G401 (cell line): ENCODE data around the gene PHGDH. TPM values are rescaled to one million over a fixed set of nuclear protein-coding genes. Genes with fewer than 3 reads are reported as not detected.

Experiments used
- DNase-seq: peaks from one replicate; pipeline ENCODE4 v3.0.0-alpha.2; 2015; ENCODE audit warnings: low spot score
- in situ Hi-C: cut with HindIII; loops from 2 replicates; pipeline ENCODE4 v1.10.0; 2016; ENCODE audit warnings: low sequenced_read_pairs, mixed read lengths
- total RNA-seq: library from RNA; depleted of rRNA; stranded (reverse); fragments of >200 nt; shearing (Covaris generic); gene quantifications from 2 replicates; pipeline ENCODE4 v1.2.3, GENCODE V29; 2014

PHGDH gene
- total RNA-seq, 1 experiment from 2014 or later: 180 TPM

DNA sequence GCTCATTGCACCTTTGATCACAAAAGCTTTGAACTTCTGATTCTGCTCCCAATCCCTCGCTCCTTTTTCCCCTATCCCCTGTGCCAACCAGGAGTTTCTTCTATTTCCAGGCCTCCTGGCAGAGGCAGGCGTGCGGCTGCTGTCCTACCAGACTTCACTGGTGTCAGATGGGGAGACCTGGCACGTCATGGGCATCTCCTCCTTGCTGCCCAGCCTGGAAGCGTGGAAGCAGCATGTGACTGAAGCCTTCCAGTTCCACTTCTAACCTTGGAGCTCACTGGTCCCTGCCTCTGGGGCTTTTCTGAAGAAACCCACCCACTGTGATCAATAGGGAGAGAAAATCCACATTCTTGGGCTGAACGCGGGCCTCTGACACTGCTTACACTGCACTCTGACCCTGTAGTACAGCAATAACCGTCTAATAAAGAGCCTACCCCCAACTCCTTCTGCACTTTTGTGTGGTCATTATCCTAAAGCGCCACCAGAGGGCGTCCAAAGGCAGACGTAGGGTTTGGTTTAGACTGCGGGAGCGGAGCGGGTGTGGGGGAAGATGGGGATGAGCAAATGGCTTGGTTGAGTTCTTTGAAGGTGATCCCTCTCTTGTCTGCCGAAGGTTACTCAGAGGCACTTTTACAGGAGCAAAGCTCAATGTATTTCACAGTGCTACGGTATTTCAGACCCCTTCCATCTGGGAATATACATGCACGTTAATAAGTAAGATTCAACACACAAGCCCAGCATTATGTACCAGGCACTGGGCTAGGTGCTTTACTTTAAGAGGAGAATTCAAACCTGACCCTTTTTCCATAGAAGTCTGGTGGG, 32.3 kb downstream of the PHGDH start:
- peak; percentile 61 for DNase-seq
- in situ Hi-C loops: no loop called here

DNA sequence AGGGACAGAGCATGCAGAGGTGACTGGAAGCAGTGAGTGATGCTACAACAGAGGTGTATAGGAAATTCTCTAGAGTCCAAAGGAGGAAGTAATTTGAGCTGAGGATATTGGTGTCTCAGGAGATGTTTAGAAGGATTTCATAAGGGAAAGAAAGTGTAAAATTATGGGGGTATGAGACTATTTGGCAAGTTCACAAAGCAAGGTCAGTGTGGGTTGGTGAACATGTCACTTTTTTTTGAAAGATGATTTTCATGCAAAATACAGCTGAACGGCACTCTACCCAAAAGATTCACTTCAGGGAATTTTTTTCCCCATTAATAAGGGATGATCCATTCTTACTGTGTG, 32.8 kb downstream of the PHGDH start:
- in situ Hi-C loops: no loop called here
- no peak for DNase-seq

DNA sequence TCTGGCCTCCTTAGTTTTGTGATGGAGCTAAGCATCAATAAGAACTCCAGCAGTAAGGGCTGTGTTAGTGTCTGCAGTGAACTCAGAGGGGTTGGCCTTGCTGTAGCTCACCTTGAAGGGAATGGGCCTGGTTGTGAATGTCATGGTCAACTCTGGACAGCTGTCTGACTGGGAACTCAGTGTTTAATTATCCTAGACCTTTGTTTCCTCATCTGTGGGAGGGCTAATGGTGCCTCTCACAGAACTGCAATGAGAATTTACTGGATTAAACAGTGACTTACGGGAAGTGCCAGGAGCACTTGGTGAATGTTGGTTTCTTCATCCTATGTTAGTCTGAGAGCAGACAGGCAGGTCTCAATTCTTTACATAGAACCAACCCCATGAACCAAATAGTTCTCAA, 33.3 kb downstream of the PHGDH start:
- in situ Hi-C loops: no loop called here
- DNase-seq: no peak

DNA sequence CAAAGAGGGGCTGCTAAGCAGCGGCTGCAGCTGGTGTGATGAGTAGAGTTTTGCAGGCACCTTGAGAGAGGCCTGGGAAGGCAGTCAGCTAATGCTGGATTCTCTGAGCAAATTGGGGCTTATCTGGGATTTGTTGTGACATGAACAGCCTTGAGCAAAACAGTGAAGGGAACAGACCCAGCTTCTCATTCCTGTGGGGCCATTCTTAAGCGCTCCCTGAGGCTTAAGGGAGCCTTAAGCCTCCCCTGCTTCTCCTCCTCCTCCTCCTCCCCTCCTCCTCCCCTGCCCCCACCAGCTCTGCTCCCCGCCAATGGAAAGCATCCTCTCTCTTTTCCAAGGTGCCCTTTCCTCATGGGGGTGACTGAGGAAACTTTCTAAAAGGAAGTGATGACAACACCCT, 35.7 kb downstream of the PHGDH start:
- in situ Hi-C loops: no loop called here
- no peak for DNase-seq

DNA sequence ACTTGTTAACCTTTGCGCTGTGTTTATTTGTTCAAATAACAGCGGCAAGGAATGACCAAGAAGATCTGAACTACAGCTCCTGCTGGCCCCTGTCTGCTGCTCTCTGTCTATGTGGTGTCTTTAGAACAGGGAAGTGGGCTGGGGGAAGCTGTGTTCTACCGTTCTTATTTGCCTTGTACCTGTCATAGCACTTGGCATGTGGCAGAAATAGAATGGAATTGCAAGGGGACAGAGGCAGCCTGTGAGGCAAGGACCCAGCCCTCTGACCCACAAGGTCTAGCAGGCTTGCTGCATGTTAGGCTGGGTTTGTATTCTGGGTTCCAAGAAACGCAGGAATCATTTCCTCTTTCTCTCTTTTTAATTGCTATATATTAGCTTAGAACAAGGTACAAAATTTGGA, 36.3 kb downstream of the PHGDH start:
- DNase-seq: no peak
- in situ Hi-C loops: no loop called here

DNA sequence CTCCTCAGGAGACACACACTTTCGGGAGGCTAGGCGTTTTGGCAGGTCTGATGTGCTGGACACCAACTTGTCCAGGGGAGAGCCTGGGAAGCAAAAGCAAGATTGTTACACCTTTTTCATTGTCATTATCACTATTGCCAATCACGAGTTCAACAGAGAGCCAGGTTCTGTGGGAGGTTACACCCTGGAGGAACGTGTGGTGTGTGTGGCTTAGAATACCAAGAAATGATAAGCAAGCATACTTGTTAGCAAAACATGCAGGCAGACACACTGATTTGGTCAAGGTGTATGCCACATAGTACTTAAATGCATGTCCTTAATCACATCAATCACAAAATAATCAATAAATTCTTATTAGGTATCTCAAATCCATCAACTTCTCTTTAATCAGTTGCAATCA, 40.9 kb downstream of the PHGDH start:
- in situ Hi-C loops: no loop called here
- no peak for DNase-seq

DNA sequence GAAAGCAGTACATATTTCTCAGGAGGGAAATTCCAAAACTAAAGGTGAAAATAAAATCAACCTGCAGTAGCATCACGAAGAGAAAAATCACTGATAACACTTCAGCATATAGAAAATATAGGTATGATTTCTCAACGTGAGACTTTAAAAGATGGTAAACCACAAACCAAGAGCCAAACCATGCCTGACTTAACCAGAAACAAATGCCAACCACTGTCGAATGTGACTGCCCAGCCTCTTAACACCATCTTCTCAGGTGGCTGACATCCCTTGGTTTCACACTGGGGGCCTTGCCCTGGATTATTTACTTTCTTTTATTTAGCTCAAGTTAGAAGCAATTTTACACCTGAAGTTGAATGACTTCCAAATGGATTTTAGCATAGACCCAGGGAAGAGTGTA, 46.9 kb downstream of the PHGDH start:
- in situ Hi-C loops: no loop called here
- no peak for DNase-seq

DNA sequence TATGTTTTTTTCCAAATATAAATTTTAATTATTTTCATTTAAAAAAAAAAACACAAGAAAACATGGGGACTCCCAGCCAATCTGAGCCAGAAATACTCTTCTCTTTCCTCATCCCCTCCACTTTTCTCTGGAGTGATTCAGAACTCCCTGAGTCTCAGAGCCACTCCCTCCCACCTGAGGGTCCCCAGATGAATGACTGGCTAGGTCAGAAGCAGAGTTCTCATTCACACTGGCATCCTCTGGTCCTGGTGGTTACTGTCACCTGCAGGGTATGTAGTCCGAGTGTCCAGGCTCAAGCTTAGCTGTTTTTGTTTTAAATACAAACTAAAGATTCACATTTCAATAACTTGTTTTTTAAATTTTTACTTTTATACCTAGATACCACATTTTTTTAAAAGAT, 50.7 kb downstream of the PHGDH start:
- DNase-seq: no peak
- in situ Hi-C loops: no loop called here

DNA sequence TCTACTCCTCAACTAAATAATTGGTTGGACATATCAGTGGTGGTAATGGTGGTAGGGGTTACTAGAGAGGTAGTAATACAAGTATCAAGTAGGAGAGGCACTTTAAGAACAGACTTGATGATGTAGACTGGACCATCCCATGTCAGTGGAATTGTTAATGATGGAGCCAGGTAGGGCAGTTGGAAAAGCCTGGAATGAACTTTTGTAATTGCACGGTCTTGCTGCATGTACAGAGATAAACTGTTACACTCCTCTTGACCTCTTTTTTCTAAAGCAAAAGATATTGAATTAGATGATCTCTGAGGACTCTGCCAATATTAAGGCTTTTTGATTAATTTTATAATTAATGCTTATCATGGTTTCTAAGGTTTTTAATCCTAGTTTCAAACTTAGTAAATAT, 51.2 kb downstream of the PHGDH start:
- no peak for DNase-seq
- in situ Hi-C loops: no loop called here

DNA sequence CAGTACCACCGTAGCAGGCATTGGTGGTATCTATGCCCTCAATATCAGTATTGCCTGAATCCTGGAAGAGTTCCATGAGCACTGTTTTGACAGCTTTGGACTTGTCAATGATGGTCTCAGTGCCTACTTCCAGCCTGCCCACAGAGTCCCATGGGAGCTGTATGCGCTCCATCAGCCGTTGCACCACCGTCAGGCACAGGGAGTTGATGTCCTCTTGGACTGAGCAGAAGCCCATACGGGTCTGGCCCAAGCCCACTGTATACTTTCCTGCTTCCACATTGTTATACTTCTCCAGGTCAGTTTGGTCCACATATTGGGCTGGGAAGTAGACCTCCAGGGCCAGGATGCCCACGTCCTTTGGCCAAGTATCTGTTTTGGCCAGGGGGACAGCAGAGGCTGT, 52.5 kb downstream of the PHGDH start:
- DNase-seq: no peak
- in situ Hi-C loops: no loop called here

DNA sequence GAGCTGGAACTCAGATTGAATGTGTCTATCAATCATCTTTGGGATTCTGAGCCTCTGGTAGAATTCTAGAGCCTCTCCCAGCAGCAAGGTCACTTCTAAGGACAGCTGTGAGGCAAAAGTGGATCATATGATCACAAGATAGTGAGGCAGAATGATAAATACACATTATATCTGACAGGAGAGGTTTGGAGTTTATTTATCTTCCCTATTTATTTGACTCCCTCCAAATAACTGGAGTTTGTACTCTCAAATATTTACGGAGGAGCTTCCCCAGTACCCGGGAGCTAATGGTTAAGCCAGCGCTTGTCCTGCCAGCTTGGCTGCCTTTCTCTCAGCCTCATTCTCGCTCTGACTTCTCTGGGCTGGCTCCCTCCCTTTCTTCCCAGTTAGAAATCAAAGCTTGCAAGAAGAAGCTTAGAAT, 54.6 kb downstream of the PHGDH start:
- in situ Hi-C loops: no loop called here
- peak; percentile 17 for DNase-seq

DNA sequence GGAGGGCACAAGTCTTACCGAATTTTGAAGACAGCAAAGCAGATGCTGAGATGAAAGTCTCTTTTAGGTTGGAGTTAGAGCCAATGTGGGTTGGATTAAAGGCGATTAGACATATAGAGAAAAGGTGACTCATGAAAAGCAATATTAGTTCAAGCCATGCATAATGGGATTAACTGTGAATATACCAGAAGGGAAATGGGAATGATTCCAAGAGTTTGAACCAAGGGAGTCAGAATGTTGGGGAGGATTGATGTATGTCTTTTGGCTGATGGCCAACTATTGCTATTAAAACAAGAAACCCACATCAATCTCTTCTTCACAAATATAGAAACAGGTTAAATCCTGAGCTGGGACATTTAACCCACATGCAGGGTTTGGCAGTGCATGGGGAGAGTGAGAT, 55.8 kb downstream of the PHGDH start:
- in situ Hi-C loops: no loop called here
- no peak for DNase-seq

DNA sequence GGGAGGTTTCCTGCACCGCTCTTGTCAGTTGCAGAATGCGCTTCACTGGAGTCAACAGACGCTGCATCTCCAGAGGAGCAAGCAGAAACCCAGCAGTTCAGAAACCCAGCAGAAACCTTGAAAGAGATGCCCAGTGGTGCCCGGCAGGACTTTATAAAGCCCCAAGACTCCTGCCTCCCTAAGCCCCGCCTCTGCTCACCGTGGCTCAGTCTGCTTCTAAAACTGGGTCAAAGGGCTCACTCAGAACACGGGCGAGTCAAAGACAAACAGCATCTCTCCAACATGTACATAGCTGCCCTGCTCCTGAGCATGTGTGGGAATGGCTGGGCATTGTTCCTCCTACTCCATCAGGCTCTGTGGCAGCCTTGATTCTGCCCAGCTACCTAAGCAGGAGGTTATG, 57.0 kb downstream of the PHGDH start, which contains the start of gene HMGCS2:
TSS of gene HMGCS2 (minus strand) at position 128 of the 400 bp plus-strand sequence. CDS start at position 67, 61 bp downstream.
- no peak for DNase-seq
- in situ Hi-C loops: no loop called here

DNA sequence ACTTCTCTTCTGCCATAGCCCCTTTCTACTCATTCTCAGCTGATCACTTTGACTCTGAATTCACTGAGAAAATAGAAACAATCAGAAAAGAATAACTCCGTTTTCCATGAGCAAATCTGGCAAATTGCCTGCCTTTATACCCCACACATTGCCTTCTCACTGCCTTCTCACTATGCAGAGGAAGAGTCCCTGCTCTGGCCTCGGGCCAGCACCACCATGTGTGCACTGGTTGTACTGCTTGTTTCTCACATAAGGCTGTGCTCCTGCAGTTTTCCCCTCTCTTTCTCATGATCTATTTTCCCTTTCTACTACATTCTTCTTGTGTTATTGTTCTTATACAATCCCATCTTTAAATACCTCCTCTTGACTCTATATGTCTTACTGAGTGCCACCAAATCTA, 59.3 kb downstream of the PHGDH start:
- DNase-seq: peak; percentile 1
- in situ Hi-C loops: no loop called here

DNA sequence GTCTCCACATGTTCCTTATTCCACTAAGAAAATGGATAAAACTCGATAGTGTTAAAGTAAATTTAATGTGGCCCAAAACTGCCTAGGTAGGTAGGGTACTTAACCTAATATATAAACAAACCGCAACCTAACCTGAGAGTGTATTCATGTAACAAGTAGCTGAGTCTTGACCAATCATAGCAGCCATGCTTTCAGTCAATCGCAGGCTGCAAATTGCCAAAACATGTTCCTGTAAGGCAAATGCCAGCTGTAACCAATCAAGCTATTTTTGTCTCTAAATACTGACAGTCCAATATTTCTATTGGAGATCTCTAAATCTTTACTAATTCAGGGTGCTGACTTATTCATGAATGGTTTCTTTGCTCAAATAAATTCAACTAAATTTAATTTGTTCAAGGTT, 60.0 kb downstream of the PHGDH start:
- DNase-seq: no peak
- in situ Hi-C loops: no loop called here

DNA sequence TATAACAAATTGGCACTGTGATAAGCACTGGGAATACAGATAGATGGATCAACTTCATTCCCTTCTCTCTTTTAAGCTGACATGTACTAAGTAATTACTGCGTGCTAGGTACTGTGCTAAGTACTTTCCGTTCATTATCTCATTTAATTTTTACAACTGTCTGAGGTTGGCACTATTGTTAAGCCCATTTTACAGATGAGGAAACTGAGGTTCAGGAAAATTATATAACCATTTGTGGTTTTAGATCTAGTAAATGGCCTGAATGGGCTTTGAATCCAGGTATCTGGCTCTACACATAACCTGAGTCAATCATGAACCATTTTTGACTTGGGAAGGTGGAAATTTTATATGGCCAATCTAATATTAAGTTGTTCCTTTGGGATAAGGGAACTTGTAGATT, 60.6 kb downstream of the PHGDH start:
- DNase-seq: no peak
- in situ Hi-C loops: no loop called here

DNA sequence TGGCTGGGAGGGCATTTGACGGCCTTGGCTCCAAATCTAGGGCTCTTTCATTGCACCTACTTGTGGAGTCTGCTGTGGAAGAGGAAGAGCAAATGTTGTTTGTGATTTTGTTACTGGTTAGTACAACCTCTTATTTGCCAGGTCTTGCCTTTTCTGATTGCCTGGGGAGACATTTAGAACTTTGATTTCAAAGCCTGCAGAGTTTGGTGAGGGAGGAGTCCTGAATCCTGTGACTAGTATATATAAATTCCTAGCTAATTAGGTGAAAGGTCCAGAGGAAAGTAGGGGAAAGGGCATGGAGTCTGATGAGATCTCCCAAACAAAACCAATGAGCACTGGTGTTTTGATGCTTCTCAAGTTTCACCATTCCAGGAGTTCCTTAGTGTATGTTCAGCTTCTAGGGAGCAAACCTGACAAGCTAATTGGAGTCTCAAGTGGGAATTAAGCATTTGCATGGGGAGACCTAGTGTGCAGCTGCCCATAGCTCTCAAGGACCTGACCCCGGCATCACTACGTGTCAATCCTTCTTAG, 62.0 kb downstream of the PHGDH start:
- in situ Hi-C loops: no loop called here
- DNase-seq: no peak

DNA sequence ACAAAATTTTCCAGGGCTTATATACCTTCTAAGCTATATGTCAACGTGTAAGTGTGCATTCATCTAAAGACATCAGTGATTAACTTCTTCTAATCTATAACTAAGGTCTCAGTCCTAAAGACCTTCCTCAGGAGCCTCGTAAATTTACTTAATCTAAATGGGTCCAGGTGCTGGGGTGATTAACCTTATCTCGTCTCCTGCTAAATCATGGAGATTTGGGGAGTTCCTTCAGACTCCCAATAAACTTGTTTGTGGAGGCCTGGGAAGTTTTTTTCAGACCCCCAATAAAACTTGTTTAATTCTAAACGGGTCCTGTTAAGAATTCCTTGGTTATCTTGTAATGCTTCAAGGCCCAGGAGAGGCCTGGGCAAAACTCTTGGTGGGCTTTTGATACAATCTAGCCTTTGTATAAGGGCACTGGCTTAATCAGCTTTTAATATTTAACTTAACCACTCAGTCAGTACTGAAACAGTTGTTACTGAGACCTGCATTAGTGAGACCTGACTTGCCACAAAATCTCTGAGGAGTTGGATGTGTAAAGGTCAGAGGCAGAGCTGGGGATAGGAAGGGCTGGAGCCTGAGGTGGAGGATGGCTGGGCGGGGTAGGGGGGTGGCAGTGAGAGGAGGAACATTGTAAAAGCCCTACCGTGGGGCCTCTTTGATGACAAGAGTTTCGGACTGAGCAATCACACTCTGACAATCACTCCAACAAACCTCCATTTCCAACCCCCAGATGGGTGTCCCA, 63.2 kb downstream of the PHGDH start:
- DNase-seq: no peak
- in situ Hi-C loops: no loop called here

DNA sequence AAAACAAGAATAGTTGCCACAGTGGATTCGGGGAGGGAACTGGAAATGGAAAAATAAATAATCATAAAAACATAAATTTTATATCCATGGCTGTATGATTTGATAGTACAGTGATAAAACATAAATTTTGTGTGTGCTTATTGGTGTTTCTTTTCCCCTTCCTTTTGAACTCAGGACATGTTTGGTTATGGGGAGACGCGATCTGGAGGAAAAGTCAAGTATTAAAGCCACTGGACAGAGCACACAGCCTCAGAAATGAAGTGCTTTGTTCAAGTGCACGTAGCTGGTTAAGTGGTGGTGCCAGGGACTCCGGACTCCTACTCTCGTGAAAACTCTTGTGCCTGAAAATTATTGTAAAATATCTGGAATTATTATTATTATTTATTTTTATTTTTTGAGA, 66.6 kb downstream of the PHGDH start:
- in situ Hi-C loops: no loop called here
- no peak for DNase-seq

DNA sequence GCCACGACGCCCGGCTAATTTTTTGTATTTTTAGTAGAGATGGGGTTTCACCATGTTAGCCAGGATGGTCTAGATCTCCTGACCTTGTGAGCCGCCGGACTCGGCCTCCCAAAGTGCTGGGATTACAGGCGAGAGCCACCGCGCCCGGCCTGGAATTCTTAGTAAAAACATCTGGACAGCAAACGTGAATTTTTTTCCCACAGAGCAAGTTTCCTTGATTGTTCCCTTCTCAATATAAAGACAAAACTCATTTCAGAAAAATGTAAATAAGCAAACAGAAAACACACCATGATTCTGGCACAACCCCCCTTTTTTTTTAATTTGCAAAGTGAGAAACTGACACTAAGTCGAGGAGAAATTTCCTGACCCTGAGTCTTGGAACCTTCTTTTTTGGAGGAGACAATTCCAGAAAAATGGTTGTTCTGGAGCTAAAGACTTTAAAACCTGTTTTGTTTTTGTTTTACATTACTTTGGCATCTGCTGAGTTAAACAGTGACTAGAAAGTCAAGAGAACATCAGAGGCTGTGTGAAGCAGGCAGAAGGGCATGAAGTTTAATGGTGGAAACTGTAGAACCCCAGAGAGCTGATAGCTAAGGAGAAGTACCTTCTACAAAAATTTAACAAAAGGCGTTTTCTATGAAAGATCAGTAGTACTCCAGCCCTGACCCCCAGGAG, 67.3 kb downstream of the PHGDH start:
- in situ Hi-C loops: no loop called here
- no peak for DNase-seq
